K562 (cell line): ENCODE results near the gene PPIE. TPM values are rescaled to one million over a fixed set of nuclear protein-coding genes. Genes with fewer than 3 reads are reported as not detected.
A peak's percentile ranks its signal among the peaks of the same experiment; 100 is the strongest.

Source experiments
- ATAC-seq: fragments of 200-7000 bp; cut with Tn5 transposase; 3 replicates; pipeline ENCODE4 v1.9.1; 2020; ENCODE audit warnings: moderate library complexity
- BruUV-seq: library from RNA; stranded (reverse); fragments of 400-500 nt; replicated peaks from 2 replicates; lab custom pipeline; 2021; lab: Mats Ljungman, UMichigan
- CTCF ChIA-PET: fragments of 300-600 bp; formaldehyde crosslinking; extraction: SDS; loops from one replicate; lab custom pipeline; 2021; ENCODE audit warnings: low intra/inter-chr PET ratio; lab: Yijun Ruan, JAX
- POLR2A ChIA-PET: fragments of 300-600, 350-650 bp; sonication (Branson Sonifier 250); formaldehyde crosslinking; extraction: SDS; loops from one replicate; lab custom pipeline; 2021; ENCODE audit warnings: antibody characterized with exemption, inconsistent platforms; lab: Yijun Ruan, JAX
- DNase-seq, 4 experiments: peaks; one replicate each; pipeline versions ENCODE4 v3.0.0 to v3.0.0-alpha.2; 2011 to 2018; ENCODE audit warnings: low spot score in 3 of 4, mixed read lengths in 3 of 4; ENCODE audit errors: extremely low read depth in 1 of 4
- FAIRE-seq: peaks from 2 replicates; lab custom pipeline; 2011; peaks lifted over from hg19 to GRCh38; lab: Jason Lieb, UNC
- H2AFZ ChIP-seq: 2 replicates; pipeline ENCODE4 v1.6.0; 2011; ENCODE audit warnings: low read depth, low read length, control low read depth, inconsistent platforms
- H3K27ac ChIP-seq: fragments of 200-600 bp; 3 replicates; pipeline ENCODE4 v1.8.0; 2011; ENCODE audit warnings: low read depth, mild to moderate bottlenecking, control low read depth, inconsistent platforms, low read length, moderate library complexity, mixed read lengths; ENCODE audit errors: extremely low read depth
- H3K27me3 ChIP-seq, 2 experiments: fragments of 300-600 bp in 1 of 2; 2 replicates in 1 of 2; 3 replicates in 1 of 2; pipeline versions ENCODE4 v1.6.0 to v1.8.0; 2011; ENCODE audit warnings: inconsistent platforms in 2 of 2, low read length in 2 of 2, mild to moderate bottlenecking in 1 of 2, mixed read lengths in 1 of 2, moderate library complexity in 1 of 2; ENCODE audit not compliant: control insufficient read depth in 2 of 2, insufficient read depth in 2 of 2
- H3K36me3 ChIP-seq: fragments of 300-600 bp; 3 replicates; pipeline ENCODE4 v1.8.0; 2011; ENCODE audit warnings: mild to moderate bottlenecking, low read length, inconsistent platforms; ENCODE audit not compliant: control insufficient read depth, insufficient read depth
- H3K4me1 ChIP-seq, 2 experiments: fragments of 200-600 bp in 1 of 2; replicated peaks in 1 of 2; 2 replicates in 1 of 2; 3 replicates in 1 of 2; pipeline versions ENCODE4 v1.5.1 to v1.8.0; 2011; ENCODE audit warnings: inconsistent platforms in 2 of 2, low read length in 2 of 2, mild to moderate bottlenecking in 1 of 2, mixed read lengths in 1 of 2, moderate library complexity in 1 of 2; ENCODE audit not compliant: control insufficient read depth in 2 of 2, insufficient read depth in 2 of 2
- H3K4me2 ChIP-seq: 2 replicates; pipeline ENCODE4 v1.6.1; 2011; ENCODE audit warnings: low read length, control low read depth, inconsistent platforms, mixed read lengths; ENCODE audit not compliant: insufficient read depth
- H3K4me3 ChIP-seq: fragments of 200-600 bp; sonication (generic), shearing (Covaris generic); 2 replicates; pipeline ENCODE4 v1.5.1; 2016; ENCODE audit warnings: control low read depth, inconsistent platforms
- H3K79me2 ChIP-seq: fragments of 200-600 bp; 3 replicates; pipeline ENCODE4 v1.8.0; 2011; ENCODE audit warnings: low read length, inconsistent platforms; ENCODE audit not compliant: control insufficient read depth, insufficient read depth
- H3K9ac ChIP-seq, 2 experiments: 2 replicates each; pipeline versions ENCODE4 v1.6.0 to v1.6.1; 2011; ENCODE audit warnings: low read depth in 2 of 2, low read length in 2 of 2, control low read depth in 1 of 2, inconsistent platforms in 1 of 2, mild to moderate bottlenecking in 1 of 2, mixed read lengths in 1 of 2; ENCODE audit not compliant: insufficient read depth in 1 of 2
- H3K9me1 ChIP-seq: one replicate; pipeline ENCODE4 v1.6.0; 2011; ENCODE audit warnings: inconsistent platforms, mild to moderate bottlenecking, low read length, moderate library complexity; ENCODE audit not compliant: control insufficient read depth, insufficient read depth
- H3K9me3 ChIP-seq: replicated peaks from 2 replicates; pipeline ENCODE4 v1.5.1; 2011; ENCODE audit warnings: low read depth, low read length, inconsistent platforms; ENCODE audit not compliant: control insufficient read depth, insufficient read depth
- H4K20me1 ChIP-seq: replicated peaks from 2 replicates; pipeline ENCODE4 v1.6.1; 2011; ENCODE audit warnings: low read length, inconsistent platforms, mixed read lengths; ENCODE audit not compliant: control insufficient read depth, insufficient read depth
- CBX8 ChIP-seq: fragments of 200-600 bp; sonication (generic); IDR thresholded peaks from 2 replicates; pipeline ENCODE4 v1.6.1; 2012; ENCODE audit warnings: borderline replicate concordance, mixed run types, low read depth, mild to moderate bottlenecking, moderate library complexity, mixed read lengths, low read length, control low read depth, inconsistent platforms; ENCODE audit not compliant: poor library complexity, severe bottlenecking; ENCODE audit errors: extremely low read depth
- HDAC1 ChIP-seq, 2 experiments: fragments of 450-650 bp; IDR thresholded peaks; 2 replicates each; pipeline ENCODE4 v1.6.1; 2016 to 2017; ENCODE audit warnings: inconsistent platforms in 1 of 2, mild to moderate bottlenecking in 1 of 2, moderate library complexity in 1 of 2
- HDAC8 ChIP-seq: fragments of 450-650 bp; IDR thresholded peaks from 2 replicates; pipeline ENCODE4 v1.6.1; 2016; ENCODE audit warnings: mild to moderate bottlenecking, missing genetic modification characterization, moderate library complexity, missing compliant biosample characterization
- MYBL2 ChIP-seq, 2 experiments: fragments of 450-650 bp in 1 of 2; sonication (generic) in 1 of 2; formaldehyde crosslinking in 1 of 2; IDR thresholded peaks; 2 replicates each; pipeline versions ENCODE4 v1.6.1 to v1.8.1; 2017 to 2022; ENCODE audit warnings: borderline replicate concordance in 1 of 2, inconsistent platforms in 1 of 2, low read depth in 1 of 2, mild to moderate bottlenecking in 1 of 2, missing genetic modification reagents in 1 of 2, moderate library complexity in 1 of 2
- NFATC3 ChIP-seq: fragments of 450-650 bp; IDR thresholded peaks from 2 replicates; pipeline ENCODE4 v1.6.1; 2017; ENCODE audit warnings: mild to moderate bottlenecking
- PHF21A ChIP-seq: fragments of 450-650 bp; IDR thresholded peaks from 2 replicates; pipeline ENCODE4 v1.6.1; 2017; ENCODE audit warnings: low read depth, borderline replicate concordance
- RBM17 ChIP-seq: fragments of 200-400 bp; formaldehyde crosslinking; IDR thresholded peaks from 2 replicates; pipeline ENCODE4 v1.6.1; 2017; ENCODE audit warnings: low read depth, mild to moderate bottlenecking, low read length, borderline replicate concordance
- SMARCA4 ChIP-seq: fragments of 450-650 bp; IDR thresholded peaks from 2 replicates; pipeline ENCODE4 v1.6.1; 2016
- TGIF2 ChIP-seq: sonication (generic); formaldehyde crosslinking; IDR thresholded peaks from 2 replicates; pipeline ENCODE4 v1.8.1; 2022; ENCODE audit warnings: mild to moderate bottlenecking, missing genetic modification reagents, moderate library complexity
- TOE1 ChIP-seq, 2 experiments: fragments of 450-650 bp in 1 of 2; sonication (generic) in 1 of 2; formaldehyde crosslinking in 1 of 2; IDR thresholded peaks; 2 replicates each; pipeline versions ENCODE4 v1.7.1 to v1.8.0; 2016 to 2022; ENCODE audit warnings: borderline replicate concordance in 2 of 2, mild to moderate bottlenecking in 2 of 2, antibody characterized with exemption in 1 of 2, inconsistent platforms in 1 of 2, low read depth in 1 of 2, missing genetic modification reagents in 1 of 2, moderate library complexity in 1 of 2
- YY1 ChIP-seq, 3 experiments: IDR thresholded peaks; 2 replicates each; pipeline ENCODE4 v1.6.1; 2011; ENCODE audit warnings: low read length in 2 of 3, mild to moderate bottlenecking in 2 of 3, moderate library complexity in 2 of 3, borderline replicate concordance in 1 of 3, control low read depth in 1 of 3, low read depth in 1 of 3; ENCODE audit not compliant: insufficient read depth in 3 of 3, insufficient replicate concordance in 2 of 3, control insufficient read depth in 1 of 3, insufficient read length in 1 of 3; ENCODE audit errors: extremely low read depth in 1 of 3
- ZBED1 ChIP-seq: IDR thresholded peaks from 2 replicates; pipeline ENCODE4 v1.6.1; 2014
- WGBS: fragments of 100-300 bp; shearing (Covaris generic); methylation state at CpG from one replicate; pipeline ENCODE4 v1.1.6; 2016; ENCODE audit warnings: low coverage, mixed read lengths; ENCODE audit not compliant: insufficient coverage; ENCODE audit errors: missing lambda C conversion rate; 5-methylcytosine and 5-hydroxymethylcytosine counted together
- in situ Hi-C: fragments of 300-500 bp; cut with MboI; formaldehyde crosslinking; loops from 4 replicates; pipeline ENCODE4 v1.15.0; 2018; ENCODE audit warnings: inconsistent platforms, mixed read lengths
- intact Hi-C: fragments of 100-400 bp; cut with micrococcal nuclease; formaldehyde crosslinking; loops from 2 replicates; pipeline ENCODE4 v1.14.2; 2022
- polyA plus RNA-seq, 8 experiments: library from polyadenylated mRNA; depleted of rRNA in 4 of 8; stranded (reverse) in 5 of 8; unstranded in 3 of 8; fragments of >200 nt; fragmentation: Nextera tagmentation in 2 of 8; fragmentation: Illumina TruSeq in 1 of 8; extraction: Ambion mirVana in 2 of 8; extraction: Trizol in 1 of 8; gene quantifications; 2 replicates each; pipeline versions ENCODE4 v1.2.1 to v1.2.3, GENCODE V29; 2011 to 2014; ENCODE audit warnings: inconsistent platforms in 1 of 8, missing spikeins in 1 of 8
- total RNA-seq, 7 experiments: library from RNA; depleted of rRNA in 6 of 7; stranded (reverse); fragments of >200 nt in 6 of 7; fragmentation: Illumina TruSeq in 2 of 7; extraction: Trizol in 2 of 7; gene quantifications; 2 replicates each; pipeline versions ENCODE4 v1.2.1 to v1.2.3, GENCODE V29; 2011 to 2021; ENCODE audit warnings: low replicate concordance in 1 of 7
- TF ChIP-seq, protein P1 (sequence below): fragments of 450-650 bp; formaldehyde crosslinking; IDR thresholded peaks from 2 replicates; pipeline ENCODE4 v1.4.0; 2020; ENCODE audit warnings: mild to moderate bottlenecking, moderate library complexity
- TF ChIP-seq, protein P2 (sequence below): fragments of 200-800 bp; sonication (Bioruptor generic); IDR thresholded peaks from 2 replicates; pipeline ENCODE4 v1.6.1; 2017; ENCODE audit warnings: missing genetic modification characterization, missing compliant biosample characterization
- TF ChIP-seq, protein P3 (sequence below): fragments of 450-650 bp; formaldehyde crosslinking; conservative IDR thresholded peaks from 2 replicates; pipeline ENCODE4 v1.4.0; 2022; ENCODE audit warnings: mild to moderate bottlenecking, missing genetic modification characterization
- TF ChIP-seq, protein P4 (sequence below): fragments of 450-650 bp; formaldehyde crosslinking; IDR thresholded peaks from 2 replicates; pipeline ENCODE4 v1.4.0; 2022; ENCODE audit warnings: mild to moderate bottlenecking, moderate library complexity

Gene PPIE
- total and polyA plus RNA-seq, 9 of the 15 experiments (the other 6 are each of a cell fraction or from before 2014, with no cell fraction given) = 75.4 to 444 (median 131) TPM

DNA sequence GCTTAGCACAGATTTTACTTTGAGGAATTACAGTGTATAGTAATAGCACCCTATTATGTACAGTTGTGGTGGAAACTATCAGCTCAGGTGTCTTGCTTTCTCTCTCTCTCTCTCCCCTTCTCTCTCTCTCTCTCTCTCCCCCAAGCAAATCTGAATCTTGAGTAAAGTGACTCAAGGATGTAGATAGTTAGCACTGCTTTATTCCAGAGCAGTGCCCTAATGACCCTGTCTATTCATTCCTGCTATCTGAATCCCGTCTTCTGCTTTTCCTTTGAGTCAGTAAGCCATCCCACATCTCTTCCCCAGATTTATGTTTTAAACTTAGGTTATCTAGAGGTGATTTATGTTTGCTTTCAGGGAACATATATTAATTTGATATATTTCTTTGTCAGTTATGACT lies 42.2 kb upstream of the PPIE start:
- Histone ChIP-seq H3K4me1 (peaks cover 4 to 17% of the 10 kb centered on the region in 2 experiments; a peak in 4 of 5 replicates), H3K27me3 (peaks cover 25 to 43% of the 10 kb centered on the region in 2 experiments), H3K36me3 (no peaks in the 10 kb centered on the region), H3K9me1 (no peaks in the 10 kb centered on the region), H3K4me3 (no peak overlapping the region), H2AFZ (no peak overlapping the region), H3K79me2 (no peaks in the 10 kb centered on the region), H3K9me3 (no peaks in the 10 kb centered on the region), H3K27ac (no peak overlapping the region), H4K20me1 (no peaks in the 10 kb centered on the region), H3K4me2 (no peak overlapping the region), H3K9ac (no peak overlapping the region)
- ChIA-PET POLR2A (interaction anchor here (0.6 kb wide), 1 partner anchor 361 kb away, joined by 4 read pairs; no protein-coding TSS in a partner anchor), CTCF (no interaction called here)
- intact Hi-C loops = no loop called here
- ATAC-seq (no peak), FAIRE-seq (no peak), DNase-seq (no peak)
- BruUV-seq = no TSS peak
- in situ Hi-C loops = no loop called here
- WGBS = 0% methylated on average over 1 of the region's 1 CpG
- TF ChIP-seq NFATC3 = no peak
- TF ChIP-seq HDAC8 = no peak
- TF ChIP-seq, protein P1, sequence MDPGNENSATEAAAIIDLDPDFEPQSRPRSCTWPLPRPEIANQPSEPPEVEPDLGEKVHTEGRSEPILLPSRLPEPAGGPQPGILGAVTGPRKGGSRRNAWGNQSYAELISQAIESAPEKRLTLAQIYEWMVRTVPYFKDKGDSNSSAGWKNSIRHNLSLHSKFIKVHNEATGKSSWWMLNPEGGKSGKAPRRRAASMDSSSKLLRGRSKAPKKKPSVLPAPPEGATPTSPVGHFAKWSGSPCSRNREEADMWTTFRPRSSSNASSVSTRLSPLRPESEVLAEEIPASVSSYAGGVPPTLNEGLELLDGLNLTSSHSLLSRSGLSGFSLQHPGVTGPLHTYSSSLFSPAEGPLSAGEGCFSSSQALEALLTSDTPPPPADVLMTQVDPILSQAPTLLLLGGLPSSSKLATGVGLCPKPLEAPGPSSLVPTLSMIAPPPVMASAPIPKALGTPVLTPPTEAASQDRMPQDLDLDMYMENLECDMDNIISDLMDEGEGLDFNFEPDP (CRISPR knock-in tag) = no peak
- TF ChIP-seq, protein P2, sequence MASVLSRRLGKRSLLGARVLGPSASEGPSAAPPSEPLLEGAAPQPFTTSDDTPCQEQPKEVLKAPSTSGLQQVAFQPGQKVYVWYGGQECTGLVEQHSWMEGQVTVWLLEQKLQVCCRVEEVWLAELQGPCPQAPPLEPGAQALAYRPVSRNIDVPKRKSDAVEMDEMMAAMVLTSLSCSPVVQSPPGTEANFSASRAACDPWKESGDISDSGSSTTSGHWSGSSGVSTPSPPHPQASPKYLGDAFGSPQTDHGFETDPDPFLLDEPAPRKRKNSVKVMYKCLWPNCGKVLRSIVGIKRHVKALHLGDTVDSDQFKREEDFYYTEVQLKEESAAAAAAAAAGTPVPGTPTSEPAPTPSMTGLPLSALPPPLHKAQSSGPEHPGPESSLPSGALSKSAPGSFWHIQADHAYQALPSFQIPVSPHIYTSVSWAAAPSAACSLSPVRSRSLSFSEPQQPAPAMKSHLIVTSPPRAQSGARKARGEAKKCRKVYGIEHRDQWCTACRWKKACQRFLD (CRISPR knock-in tag) = no peak
- no peak for TF ChIP-seq PHF21A
- TF ChIP-seq HDAC1 (IDR thresholded peaks at IDR 0.05) = peak in 1 of 2 experiments; percentile 75; a peak in 2 of 4 replicates
- TF ChIP-seq MYBL2 (IDR thresholded peaks at IDR 0.05; ENCODE audit: low read depth) = no peak
- no peak for TF ChIP-seq MYBL2 (CRISPR knock-in tag; IDR thresholded peaks at IDR 0.05; ENCODE audit: borderline replicate concordance)
- TF ChIP-seq ZBED1 = no peak
- no peak for TF ChIP-seq TOE1 (IDR thresholded peaks at IDR 0.05; ENCODE audit: borderline replicate concordance)
- no peak for TF ChIP-seq TOE1 (CRISPR knock-in tag; IDR thresholded peaks at IDR 0.05; ENCODE audit: borderline replicate concordance, low read depth)
- TF ChIP-seq CBX8 = no peak
- TF ChIP-seq TGIF2 (CRISPR knock-in tag) = no peak
- TF ChIP-seq, protein P3, sequence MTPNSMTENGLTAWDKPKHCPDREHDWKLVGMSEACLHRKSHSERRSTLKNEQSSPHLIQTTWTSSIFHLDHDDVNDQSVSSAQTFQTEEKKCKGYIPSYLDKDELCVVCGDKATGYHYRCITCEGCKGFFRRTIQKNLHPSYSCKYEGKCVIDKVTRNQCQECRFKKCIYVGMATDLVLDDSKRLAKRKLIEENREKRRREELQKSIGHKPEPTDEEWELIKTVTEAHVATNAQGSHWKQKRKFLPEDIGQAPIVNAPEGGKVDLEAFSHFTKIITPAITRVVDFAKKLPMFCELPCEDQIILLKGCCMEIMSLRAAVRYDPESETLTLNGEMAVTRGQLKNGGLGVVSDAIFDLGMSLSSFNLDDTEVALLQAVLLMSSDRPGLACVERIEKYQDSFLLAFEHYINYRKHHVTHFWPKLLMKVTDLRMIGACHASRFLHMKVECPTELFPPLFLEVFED (CRISPR knock-in tag) = no peak
- TF ChIP-seq, protein P4, sequence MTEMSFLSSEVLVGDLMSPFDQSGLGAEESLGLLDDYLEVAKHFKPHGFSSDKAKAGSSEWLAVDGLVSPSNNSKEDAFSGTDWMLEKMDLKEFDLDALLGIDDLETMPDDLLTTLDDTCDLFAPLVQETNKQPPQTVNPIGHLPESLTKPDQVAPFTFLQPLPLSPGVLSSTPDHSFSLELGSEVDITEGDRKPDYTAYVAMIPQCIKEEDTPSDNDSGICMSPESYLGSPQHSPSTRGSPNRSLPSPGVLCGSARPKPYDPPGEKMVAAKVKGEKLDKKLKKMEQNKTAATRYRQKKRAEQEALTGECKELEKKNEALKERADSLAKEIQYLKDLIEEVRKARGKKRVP (CRISPR knock-in tag) = no peak
- TF ChIP-seq YY1 (IDR thresholded peaks at IDR 0.05; ENCODE audit: borderline replicate concordance in 1 of 3, control insufficient read depth in 1 of 3, extremely low read depth in 1 of 3, insufficient read depth in 3 of 3, insufficient read length in 1 of 3, insufficient replicate concordance in 2 of 3, low read depth in 1 of 3, low read length in 2 of 3) = no peak
- TF ChIP-seq SMARCA4 = no peak
- no peak for TF ChIP-seq RBM17
